Neural cell (in vitro differentiated cells): ENCODE data around the gene NRSN2.

Source experiments
- CTCF ChIP-seq: fragments of 450-650 bp; IDR thresholded peaks from 2 replicates; pipeline ENCODE4 v1.5.1; 2014; ENCODE audit warnings: antibody characterized with exemption, mild to moderate bottlenecking, moderate library complexity; ENCODE audit not compliant: poor library complexity, severe bottlenecking
- EP300 ChIP-seq: fragments of 450-650 bp; conservative IDR thresholded peaks from 2 replicates; pipeline ENCODE4 v1.6.1; 2014; ENCODE audit warnings: antibody characterized with exemption, mild to moderate bottlenecking, moderate library complexity; ENCODE audit not compliant: poor library complexity, severe bottlenecking
- EZH2 ChIP-seq: fragments of 200-600, 300-800 bp; shearing (Covaris generic), sonication (generic); IDR thresholded peaks from 2 replicates; pipeline ENCODE4 v1.6.1; 2014; ENCODE audit warnings: antibody characterized with exemption, low read length, borderline replicate concordance, mild to moderate bottlenecking; ENCODE audit not compliant: insufficient read depth, poor library complexity, severe bottlenecking
- REST ChIP-seq: IDR thresholded peaks from 2 replicates; pipeline ENCODE4 v1.6.1; 2012; ENCODE audit warnings: borderline replicate concordance
- TAF1 ChIP-seq: IDR thresholded peaks from 2 replicates; pipeline ENCODE4 v1.6.1; 2012; ENCODE audit warnings: low read depth

- TF ChIP-seq CTCF (no peak), EZH2 (no peak), TAF1 (peak; percentile 88), EP300 (peak; percentile 74), REST (peak; percentile 73)
These were observed 36.9 kb upstream of the NRSN2 start for GRCh38 chr20:309841-310644.
